ENCODE data around the gene EDEM2.
A peak's percentile ranks its signal among the peaks of the same experiment; 100 is the strongest.
"Not testable (repeated sequence)": the region's sequence is repeated elsewhere in the genome, so short reads cannot be mapped to it uniquely, and the experiment has no call there.

Gene EDEM2, protein sequence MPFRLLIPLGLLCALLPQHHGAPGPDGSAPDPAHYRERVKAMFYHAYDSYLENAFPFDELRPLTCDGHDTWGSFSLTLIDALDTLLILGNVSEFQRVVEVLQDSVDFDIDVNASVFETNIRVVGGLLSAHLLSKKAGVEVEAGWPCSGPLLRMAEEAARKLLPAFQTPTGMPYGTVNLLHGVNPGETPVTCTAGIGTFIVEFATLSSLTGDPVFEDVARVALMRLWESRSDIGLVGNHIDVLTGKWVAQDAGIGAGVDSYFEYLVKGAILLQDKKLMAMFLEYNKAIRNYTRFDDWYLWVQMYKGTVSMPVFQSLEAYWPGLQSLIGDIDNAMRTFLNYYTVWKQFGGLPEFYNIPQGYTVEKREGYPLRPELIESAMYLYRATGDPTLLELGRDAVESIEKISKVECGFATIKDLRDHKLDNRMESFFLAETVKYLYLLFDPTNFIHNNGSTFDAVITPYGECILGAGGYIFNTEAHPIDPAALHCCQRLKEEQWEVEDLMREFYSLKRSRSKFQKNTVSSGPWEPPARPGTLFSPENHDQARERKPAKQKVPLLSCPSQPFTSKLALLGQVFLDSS

DNA sequence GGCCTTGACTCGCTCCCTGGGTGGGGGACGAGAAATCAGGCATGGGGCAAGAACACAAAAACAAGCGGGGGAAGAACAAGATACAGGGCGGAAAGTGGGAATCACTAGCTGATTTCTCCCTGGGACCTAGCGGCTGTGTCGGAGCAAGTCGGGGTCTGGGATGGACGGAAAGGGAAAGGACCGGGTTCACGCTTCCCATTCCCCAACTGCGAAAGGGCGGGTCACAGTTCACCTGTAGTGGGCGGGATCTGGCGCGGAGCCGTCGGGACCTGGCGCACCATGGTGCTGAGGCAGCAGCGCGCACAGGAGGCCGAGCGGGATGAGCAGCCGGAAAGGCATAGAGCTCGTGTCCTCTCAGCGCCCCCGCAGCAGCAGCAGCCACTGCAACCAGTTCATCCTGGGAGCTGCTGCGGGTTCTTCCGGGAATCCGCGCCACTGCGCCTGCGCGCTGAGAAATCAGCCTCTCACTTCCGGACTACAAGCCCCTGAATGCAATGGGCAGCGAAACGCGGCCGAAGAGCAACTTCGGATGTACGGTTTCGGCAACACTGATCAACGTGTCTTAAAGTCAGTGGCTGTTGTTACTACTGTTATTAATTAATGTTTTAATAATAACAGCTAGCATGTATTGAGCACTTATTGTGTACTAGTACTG is at the start of gene EDEM2:
Gene EDEM2 (minus strand): TSS at position 417 of the 655 bp plus-strand sequence. CDS start 78 bp downstream, at position 339.
- DNase-seq = peak; percentile 92

DNA sequence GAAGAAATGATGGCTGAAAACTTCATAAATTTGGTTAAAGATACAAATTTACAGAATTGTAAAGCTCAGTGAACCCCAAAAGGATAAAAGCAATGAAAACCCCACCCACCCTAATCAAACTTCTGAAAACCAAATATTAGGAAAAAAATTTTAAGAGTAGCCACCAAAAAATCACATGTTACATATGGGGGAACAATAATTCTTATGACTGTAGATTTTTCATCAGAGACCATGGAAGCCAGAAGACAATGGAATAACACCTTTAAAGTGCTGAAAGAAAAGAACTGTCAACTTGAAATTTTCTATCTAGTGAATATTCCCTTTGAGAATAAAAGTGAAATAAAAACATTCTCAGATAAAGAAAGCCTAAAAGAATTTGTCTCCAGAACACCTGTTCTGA is 49.2 kb upstream of the EDEM2 start:
- DNase-seq = no peak

- not testable (repeated sequence) for DNase-seq
Observed at GRCh38 chr20:35193031-35193791, 46.1 kb upstream of the EDEM2 start.

- DNase-seq = no peak
Observed at GRCh38 chr20:35192118-35192872, 45.2 kb upstream of the EDEM2 start.

DNA sequence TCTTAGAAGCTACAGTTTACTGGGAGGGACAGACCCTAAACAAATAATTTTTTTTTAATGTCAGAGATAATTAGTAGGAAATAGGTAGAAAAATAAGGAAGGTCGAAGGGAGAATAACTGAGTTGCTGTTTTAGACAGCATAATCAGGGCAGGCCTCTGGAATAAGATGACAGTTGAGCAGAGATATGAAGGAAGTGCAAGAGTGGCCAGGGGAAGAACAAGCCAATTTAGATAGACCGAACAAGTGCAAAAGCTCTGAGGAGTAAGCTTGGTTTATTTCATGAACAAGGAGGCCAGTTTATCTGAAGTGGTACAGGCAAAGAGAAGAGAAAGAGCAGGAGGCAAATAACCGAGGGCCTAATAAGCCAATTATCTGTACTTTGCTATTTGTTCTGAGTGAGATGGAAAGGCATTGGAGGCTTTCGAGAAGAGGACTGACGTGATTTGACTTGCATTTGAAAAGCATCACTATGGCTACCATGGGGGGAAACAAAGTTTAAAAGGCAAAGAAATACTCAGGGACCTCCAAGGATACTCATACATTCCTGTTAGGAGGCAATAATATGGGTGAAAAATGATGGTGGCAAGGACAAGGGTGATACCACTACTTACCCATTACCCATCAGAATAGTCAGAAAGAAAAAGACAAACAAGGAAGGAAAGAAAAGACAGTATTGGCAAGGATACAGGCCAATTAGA is 44.4 kb upstream of the EDEM2 start:
- DNase-seq = no peak

- DNase-seq = no peak
Observed at GRCh38 chr20:35190556-35190955, 43.4 kb upstream of the EDEM2 start.

- DNase-seq = not testable (repeated sequence)
Observed at GRCh38 chr20:35189223-35189622, 42.1 kb upstream of the EDEM2 start.

DNA sequence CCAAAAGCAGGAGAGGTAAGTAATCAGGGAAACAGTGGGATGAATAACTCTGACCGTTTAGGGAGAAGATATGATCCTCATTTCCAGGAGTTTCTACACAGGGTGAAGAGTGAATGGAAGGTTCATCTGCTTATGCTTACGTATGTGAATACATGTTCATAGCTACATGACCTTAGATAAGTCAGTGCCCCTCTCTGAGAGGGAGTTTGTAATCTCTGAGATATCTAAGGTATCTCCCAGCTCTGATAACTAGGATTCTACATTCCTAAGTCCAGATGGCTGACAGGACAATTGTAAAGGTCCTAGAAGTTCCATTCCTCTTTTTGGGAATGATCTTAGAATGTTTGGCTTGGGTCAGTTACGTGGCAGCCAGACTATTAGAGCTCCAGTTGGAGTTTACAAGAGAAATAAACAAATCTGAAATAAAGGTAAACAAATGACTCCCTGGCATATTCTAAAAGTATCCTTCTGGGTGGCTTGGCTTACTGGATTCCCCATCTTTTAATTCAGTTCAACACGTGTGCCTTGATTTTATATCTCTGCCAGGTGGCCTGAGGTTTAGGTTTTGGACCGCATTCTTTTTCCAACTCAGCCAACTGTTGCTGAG is 40.6 kb upstream of the EDEM2 start:
- no peak for DNase-seq

- DNase-seq = not testable (repeated sequence)
Observed at GRCh38 chr20:35186691-35187289, 39.7 kb upstream of the EDEM2 start.

DNA sequence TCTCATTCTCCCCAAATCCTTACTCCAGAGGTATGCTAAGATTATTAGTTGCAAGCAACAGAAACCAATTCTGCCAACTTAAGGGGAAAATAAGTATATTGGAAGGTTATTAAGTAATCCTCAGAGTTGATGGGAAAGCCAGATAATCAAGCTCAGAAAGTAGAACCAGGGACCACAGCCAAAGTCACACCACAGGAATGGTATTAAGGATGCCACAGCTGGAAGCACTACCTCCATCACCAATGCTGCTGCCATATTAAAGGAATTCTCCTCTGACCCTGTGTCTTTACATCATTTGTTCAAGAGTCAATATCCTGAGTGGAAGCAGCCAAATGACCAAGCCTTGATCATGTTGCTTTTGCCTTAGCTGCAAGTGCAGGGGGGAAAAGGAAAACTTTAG is 34.6 kb upstream of the EDEM2 start:
- DNase-seq = no peak

DNA sequence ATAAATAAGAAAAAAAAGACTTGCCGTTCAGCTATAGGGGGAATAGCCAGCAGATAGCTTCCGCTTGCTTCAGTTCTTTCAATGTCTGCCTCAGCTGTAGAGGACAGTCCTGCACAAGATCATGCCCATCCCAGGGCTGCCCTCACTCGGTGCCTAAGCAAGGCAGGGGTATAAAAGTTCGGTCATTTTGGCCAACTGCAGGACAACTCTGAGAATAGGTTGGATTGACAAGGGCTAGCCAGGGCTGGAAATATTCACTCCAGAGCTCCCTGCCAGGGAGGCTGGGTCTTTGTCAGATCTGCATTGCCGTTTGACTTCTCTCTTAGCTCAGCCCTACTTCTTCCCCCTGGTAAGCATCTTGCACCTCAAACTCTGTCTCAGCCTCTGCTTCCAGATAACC is 33.1 kb upstream of the EDEM2 start:
- no peak for DNase-seq

DNA sequence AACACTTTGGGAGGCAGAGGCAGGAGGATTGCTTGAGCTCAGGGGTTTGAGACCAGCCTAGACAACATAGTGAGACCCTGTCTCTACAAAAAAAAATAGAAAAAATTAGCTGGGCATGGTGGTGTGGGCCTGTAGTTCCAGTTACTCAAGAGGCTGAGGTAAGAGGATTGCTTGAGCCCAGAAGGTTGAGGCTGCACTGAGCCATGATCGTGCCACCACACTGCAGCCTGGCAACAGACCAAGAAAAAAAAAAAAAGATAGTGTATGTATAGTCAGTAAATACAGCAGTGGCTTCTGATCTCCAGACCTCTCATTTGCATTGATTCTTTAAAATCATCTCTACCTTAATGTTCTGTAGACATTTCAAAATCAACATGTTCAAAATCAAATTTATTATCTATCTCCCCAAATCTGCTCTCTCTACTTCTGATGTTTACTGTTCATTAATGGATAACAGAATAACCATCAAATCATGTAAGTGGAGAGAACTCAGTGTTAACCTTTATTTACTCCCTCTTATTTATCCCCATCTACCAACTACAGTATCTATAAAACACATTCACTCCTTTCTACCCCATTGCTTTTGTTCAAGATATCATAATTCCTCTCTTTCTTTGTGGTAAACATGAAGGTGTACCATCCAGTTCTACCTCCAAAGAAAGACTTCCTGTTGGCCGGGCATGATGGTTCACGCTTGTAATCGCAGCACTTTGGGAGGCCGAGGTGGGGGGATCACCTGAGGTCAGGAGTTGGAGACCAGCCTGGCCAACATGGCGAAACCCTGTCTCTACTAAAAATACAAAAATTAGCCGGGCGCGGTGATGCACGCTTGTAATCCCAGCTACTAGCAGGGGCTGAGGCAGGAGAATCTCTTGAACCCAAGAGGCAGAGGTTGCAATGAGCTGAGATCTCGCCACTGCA is 32.4 kb upstream of the EDEM2 start:
- DNase-seq = no peak

DNA sequence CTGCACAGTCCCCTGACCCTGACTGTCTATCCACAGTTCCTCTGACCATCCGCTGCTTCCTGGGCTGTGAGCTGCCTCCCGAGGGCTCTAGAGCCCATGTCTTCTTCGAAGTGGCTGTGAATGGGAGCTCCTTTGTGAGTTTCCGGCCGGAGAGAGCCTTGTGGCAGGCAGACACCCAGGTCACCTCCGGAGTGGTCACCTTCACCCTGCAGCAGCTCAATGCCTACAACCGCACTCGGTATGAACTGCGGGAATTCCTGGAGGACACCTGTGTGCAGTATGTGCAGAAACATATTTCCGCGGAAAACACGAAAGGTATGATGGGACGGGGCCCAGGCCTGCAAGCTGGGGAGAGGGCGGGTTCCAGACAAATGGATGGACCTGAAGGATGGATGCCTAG is 29.0 kb upstream of the EDEM2 start:
- DNase-seq = no peak

- DNase-seq = no peak
Observed at GRCh38 chr20:35174458-35175216, 27.5 kb upstream of the EDEM2 start.

GRCh38 chr20:35173576-35174192 is 26.5 kb upstream of the EDEM2 start:
- no peak for DNase-seq

- DNase-seq = no peak
Observed at GRCh38 chr20:35172434-35172806, 25.3 kb upstream of the EDEM2 start.

- no peak for DNase-seq
Observed at GRCh38 chr20:35171753-35172433, 24.8 kb upstream of the EDEM2 start, which contains the start of gene PROCR. Gene PROCR (plus strand): TSS chr20:35172072. CDS start chr20:35172155, 83 bp downstream.

DNA sequence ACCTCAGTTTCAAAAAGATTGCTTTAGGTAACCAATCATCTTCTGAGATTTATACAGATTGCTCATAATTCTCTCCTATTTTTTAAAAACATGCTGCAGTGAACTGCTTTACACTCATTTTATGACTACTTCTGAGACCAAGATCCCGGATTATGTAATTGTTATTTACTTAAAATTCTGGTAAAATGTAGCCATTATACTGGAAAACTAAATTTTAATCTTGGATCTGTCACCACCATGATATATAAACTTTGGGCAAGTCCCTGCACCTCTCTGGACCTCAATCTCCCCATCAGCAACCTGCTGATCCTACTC is 24.3 kb upstream of the EDEM2 start:
- no peak for DNase-seq

Data from activated T-cell treated with anti-CD3 and anti-CD28 coated beads, Interleukin-2, amount 50 U/mL, for 1 hour (primary cell).